ENCODE measurements around the gene BRF1.

Gene BRF1

DNA sequence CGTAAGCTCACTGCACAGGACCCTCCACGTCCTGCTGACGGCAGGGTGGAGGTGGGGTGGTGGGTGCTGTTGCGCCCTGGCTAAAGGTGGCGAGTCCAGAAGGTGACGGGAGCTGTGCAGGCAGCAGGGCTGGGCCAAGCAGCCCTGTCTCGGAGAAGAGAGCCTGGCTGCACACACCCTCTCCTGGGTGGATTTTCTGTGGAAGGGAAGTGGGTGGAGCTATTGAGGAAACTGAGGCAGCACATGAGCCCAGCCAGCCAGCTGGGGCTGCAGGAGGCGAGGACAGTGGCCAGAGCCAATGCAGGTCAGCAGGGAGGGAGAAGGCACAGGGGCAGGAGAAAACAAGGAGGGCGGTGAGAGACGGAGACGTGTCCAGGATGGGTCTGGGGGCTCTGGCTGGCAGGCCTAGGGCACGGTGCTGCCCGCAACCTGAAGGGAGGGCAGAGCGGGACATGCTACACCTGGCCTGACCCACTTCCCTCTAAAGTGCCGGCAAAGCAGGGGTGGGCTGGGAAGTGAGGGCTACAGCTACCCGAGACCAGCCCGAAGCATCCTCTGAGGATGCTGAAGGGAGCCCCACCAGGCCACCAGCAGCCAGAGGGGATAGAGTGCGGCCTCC lies 32.0 kb downstream of the BRF1 start:
- Histone ChIP-seq H3K4me3 (ENCODE audit: low read length) (no peak overlapping the region), H3K9me2 (replicated peaks; ENCODE audit: control insufficient read depth, low read length) (no peaks in the 10 kb centered on the region), H3K27ac (ENCODE audit: low read depth, low read length) (no peak overlapping the region), H3K36me3 (ENCODE audit: control insufficient read depth, low read length) (no peaks in the 10 kb centered on the region), H3K4me1 (ENCODE audit: control insufficient read depth, low read length) (no peaks in the 10 kb centered on the region), H3K27me3 (ENCODE audit: control insufficient read depth, low read length) (no peaks in the 10 kb centered on the region), H4K20me1 (ENCODE audit: control insufficient read depth, insufficient read depth, low read depth, low read length) (no peaks in the 10 kb centered on the region), H3K79me2 (ENCODE audit: control insufficient read depth, low read length) (no peaks in the 10 kb centered on the region), H3K9me3 (ENCODE audit: control insufficient read depth, insufficient read depth, low read length) (no peaks in the 10 kb centered on the region), H3F3A (ENCODE audit: control insufficient read depth, insufficient read depth) (no peaks in the 10 kb centered on the region), H3K4me2 (ENCODE audit: low read length) (no peak overlapping the region)
- TF ChIP-seq, protein P1, sequence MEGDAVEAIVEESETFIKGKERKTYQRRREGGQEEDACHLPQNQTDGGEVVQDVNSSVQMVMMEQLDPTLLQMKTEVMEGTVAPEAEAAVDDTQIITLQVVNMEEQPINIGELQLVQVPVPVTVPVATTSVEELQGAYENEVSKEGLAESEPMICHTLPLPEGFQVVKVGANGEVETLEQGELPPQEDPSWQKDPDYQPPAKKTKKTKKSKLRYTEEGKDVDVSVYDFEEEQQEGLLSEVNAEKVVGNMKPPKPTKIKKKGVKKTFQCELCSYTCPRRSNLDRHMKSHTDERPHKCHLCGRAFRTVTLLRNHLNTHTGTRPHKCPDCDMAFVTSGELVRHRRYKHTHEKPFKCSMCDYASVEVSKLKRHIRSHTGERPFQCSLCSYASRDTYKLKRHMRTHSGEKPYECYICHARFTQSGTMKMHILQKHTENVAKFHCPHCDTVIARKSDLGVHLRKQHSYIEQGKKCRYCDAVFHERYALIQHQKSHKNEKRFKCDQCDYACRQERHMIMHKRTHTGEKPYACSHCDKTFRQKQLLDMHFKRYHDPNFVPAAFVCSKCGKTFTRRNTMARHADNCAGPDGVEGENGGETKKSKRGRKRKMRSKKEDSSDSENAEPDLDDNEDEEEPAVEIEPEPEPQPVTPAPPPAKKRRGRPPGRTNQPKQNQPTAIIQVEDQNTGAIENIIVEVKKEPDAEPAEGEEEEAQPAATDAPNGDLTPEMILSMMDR (IDR thresholded peaks at IDR 0.05; ENCODE audit: low read depth, low read length, poor library complexity, severe bottlenecking) = no peak
- no peak for TF ChIP-seq EZH2phosphoT487 (IDR thresholded peaks at IDR 0.05; ENCODE audit: borderline replicate concordance, low read length)

DNA sequence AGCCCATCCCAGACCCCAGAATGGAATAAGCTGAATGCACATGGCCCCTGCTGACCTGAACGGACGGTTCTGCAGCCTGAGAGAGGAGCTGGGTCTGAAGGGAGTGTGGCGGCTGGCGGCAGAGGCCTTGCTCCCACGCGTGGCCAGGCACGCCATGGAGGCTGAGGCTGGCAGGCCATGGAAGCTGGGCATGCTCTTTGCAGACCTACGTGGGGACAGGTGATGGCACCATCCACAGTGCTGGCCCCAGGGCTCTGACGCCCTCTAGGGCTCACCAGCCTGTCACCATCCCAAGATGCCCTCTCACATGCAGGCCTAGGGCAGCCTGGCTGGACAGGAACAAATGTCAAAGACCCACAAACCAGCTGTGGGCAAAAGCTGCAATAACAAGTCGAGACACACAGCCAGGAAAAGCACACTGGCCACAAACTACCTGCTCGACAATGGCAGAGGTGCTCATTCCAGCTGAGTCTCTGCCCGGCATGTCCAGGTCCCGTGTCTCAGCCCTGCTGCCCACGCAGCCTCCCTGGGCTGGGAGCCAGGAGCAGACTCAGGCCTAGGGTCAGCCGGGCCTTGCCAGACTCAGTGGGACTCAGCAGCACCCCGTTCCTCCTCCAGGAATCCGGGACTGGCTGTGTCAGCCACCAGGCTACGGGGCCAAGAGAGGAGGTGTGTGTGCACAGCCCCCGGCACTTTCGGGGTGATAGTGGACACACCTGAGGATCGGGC lies 32.8 kb downstream of the BRF1 start:
- peaks cover 5% of the 10 kb centered on the region for H3K4me1 ChIP-seq (ENCODE audit: control insufficient read depth, low read length)
- no peak overlapping the region for H3K4me2 ChIP-seq (ENCODE audit: low read length)
- H3K9me3 ChIP-seq (ENCODE audit: control insufficient read depth, insufficient read depth, low read length) = no peaks in the 10 kb centered on the region
- no peaks in the 10 kb centered on the region for H3K27me3 ChIP-seq (ENCODE audit: control insufficient read depth, low read length)
- H3K9me2 ChIP-seq (replicated peaks; ENCODE audit: control insufficient read depth, low read length) = no peaks in the 10 kb centered on the region
- no peaks in the 10 kb centered on the region for H3K79me2 ChIP-seq (ENCODE audit: control insufficient read depth, low read length)
- no peak overlapping the region for H3K4me3 ChIP-seq (ENCODE audit: low read length)
- H3K27ac ChIP-seq (ENCODE audit: low read depth, low read length) = no peak overlapping the region
- H3F3A ChIP-seq (ENCODE audit: control insufficient read depth, insufficient read depth) = no peaks in the 10 kb centered on the region
- TF ChIP-seq, protein P1 (IDR thresholded peaks at IDR 0.05; ENCODE audit: low read depth, low read length, poor library complexity, severe bottlenecking) = peak; percentile 25
- no peak for TF ChIP-seq EZH2phosphoT487 (IDR thresholded peaks at IDR 0.05; ENCODE audit: borderline replicate concordance, low read length)
- no peaks in the 10 kb centered on the region for H3K36me3 ChIP-seq (ENCODE audit: control insufficient read depth, low read length)
- no peaks in the 10 kb centered on the region for H4K20me1 ChIP-seq (ENCODE audit: control insufficient read depth, insufficient read depth, low read depth, low read length)

DNA sequence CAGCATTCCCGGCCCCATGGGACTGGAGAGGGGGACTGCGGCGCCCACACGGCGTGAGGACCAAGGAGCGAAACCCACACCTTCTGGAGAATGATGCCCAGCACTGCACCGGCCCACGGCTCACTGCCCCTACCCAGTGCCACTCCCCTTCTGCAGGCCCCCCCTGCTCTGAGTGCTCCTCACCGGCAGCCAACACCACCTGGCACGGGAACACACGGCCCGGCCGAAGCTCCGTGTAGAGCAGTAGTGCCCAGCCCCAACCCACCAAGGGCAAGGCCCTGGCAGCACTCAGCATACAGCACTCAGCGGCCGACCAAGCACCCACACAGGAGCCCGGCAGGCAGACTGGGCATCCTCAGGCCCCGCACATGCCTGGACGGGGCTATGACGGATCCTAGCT lies 39.0 kb downstream of the BRF1 start:
- H3K79me2 ChIP-seq (ENCODE audit: control insufficient read depth, low read length) = no peaks in the 10 kb centered on the region
- no peaks in the 10 kb centered on the region for H3K9me3 ChIP-seq (ENCODE audit: control insufficient read depth, insufficient read depth, low read length)
- H4K20me1 ChIP-seq (ENCODE audit: control insufficient read depth, insufficient read depth, low read depth, low read length) = no peaks in the 10 kb centered on the region
- no peak overlapping the region for H3K4me2 ChIP-seq (ENCODE audit: low read length)
- TF ChIP-seq, protein P1 (IDR thresholded peaks at IDR 0.05; ENCODE audit: low read depth, low read length, poor library complexity, severe bottlenecking) = no peak
- no peak for TF ChIP-seq EZH2phosphoT487 (IDR thresholded peaks at IDR 0.05; ENCODE audit: borderline replicate concordance, low read length)
- H3K36me3 ChIP-seq (ENCODE audit: control insufficient read depth, low read length) = no peaks in the 10 kb centered on the region
- peaks cover 41% of the 10 kb centered on the region for H3K4me1 ChIP-seq (ENCODE audit: control insufficient read depth, low read length)
- no peaks in the 10 kb centered on the region for H3K27me3 ChIP-seq (ENCODE audit: control insufficient read depth, low read length)
- 0 out of 2 replicates have a peak, but pooled peaks cover 2% of the 10 kb centered on the region for H3F3A ChIP-seq (ENCODE audit: control insufficient read depth, insufficient read depth)
- H3K27ac ChIP-seq (ENCODE audit: low read depth, low read length) = no peak overlapping the region
- no peak overlapping the region for H3K4me3 ChIP-seq (ENCODE audit: low read length)
- no peaks in the 10 kb centered on the region for H3K9me2 ChIP-seq (replicated peaks; ENCODE audit: control insufficient read depth, low read length)

Data from DOHH2 (cell line).